GM18951 (cell line): ENCODE data around the gene EPHA4.

Source experiments
- POLR2A ChIP-seq: IDR thresholded peaks from 4 replicates; pipeline ENCODE4 v1.6.1; 2011; ENCODE audit warnings: mild to moderate bottlenecking; ENCODE audit not compliant: insufficient read length, insufficient read depth; ENCODE audit errors: extremely low read depth
- in situ Hi-C: fragments of 300-500 bp; cut with MboI; formaldehyde crosslinking; loops from one replicate; pipeline ENCODE4 v1.12.0; 2022; ENCODE audit warnings: low sequenced_read_pairs, mixed read lengths, inconsistent platforms; ENCODE audit not compliant: unreplicated experiment

The EPHA4 gene

GRCh38 chr2:221446140-221446539 lies 126.0 kb downstream of the EPHA4 start:
- in situ Hi-C loops: no loop called here
- TF ChIP-seq POLR2A: no peak

- in situ Hi-C loops: no loop called here
- TF ChIP-seq POLR2A: no peak
Observed at GRCh38 chr2:221444106-221444505, 128.0 kb downstream of the EPHA4 start.

DNA sequence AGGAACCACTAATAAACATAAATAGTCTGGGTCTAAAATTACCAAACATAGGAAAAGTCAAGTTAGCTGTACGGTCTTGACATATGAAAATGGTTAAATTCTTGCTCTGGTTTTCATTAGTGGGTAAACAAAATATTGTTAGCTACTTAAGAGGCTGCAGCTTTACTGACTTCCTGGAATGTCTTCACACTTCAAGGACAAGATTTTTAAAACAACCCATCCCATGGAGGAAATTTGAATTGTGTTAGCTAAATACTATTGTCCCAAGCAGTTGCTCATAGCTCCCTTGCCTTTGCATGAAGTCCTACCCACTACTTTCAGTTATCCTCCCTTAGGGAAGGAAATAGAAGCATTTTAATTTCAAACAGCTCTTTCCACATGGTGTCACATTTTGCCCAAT lies 128.5 kb downstream of the EPHA4 start:
- in situ Hi-C loops: no loop called here

GRCh38 chr2:221442128-221442527 lies 130.0 kb downstream of the EPHA4 start:
- no peak for TF ChIP-seq POLR2A
- in situ Hi-C loops: no loop called here

More for the DNA sequence above, 128.5 kb downstream of the EPHA4 start:
- TF ChIP-seq POLR2A: no peak

DNA sequence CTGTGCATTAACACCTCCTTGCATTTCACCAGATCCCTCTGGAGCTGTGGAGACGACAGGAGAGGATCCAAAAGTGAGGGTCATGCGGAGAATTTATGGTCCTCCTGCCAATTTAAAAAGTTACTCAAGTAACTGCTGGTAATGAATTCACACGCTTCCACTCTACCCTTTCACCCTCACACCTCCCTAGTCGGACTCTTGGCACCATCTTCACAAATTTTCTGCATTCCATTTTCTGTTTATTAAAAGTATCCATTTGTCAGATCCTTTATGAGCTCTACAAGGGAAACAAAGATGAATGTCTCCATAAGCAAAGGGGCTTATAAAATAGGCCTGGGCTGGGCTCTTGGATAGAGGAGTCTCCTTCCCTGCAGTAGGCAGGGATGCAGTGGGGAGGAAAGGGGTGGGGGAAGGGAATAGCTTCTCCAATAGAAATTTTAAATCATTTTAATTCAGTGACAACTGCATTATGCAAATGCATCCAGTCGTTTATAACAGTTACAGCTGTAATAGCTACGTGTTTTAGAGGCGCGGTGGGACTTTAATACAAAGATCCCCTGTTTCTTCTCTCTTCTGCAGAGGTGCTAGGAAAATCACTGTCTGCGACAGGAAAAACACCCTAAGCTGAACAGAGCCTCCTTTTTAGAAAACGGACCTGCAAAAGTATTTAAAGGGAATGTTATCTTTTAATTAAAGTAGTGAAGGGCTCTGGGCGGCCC lies 132.2 kb downstream of the EPHA4 start:
- in situ Hi-C loops: no loop called here
- no peak for TF ChIP-seq POLR2A

DNA sequence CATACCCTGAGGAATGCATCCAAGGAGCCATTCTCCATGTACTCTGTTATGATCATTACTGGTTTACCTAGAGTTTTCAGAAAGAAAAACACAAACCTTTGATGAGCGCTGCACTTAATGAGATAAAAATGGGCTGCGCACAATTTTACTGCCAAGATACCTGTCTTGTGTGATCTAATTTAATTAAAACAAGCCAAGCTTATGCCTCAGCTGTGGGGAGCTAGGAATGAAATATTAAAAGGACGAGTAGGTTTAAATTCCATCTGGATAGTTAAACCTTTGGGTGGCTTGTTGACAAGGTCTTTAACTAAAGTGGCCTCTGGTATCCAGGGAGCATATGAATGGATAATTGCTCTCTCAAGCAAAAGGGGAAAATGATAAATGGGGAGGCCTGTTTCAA lies 135.0 kb downstream of the EPHA4 start:
- in situ Hi-C loops: no loop called here
- no peak for TF ChIP-seq POLR2A

DNA sequence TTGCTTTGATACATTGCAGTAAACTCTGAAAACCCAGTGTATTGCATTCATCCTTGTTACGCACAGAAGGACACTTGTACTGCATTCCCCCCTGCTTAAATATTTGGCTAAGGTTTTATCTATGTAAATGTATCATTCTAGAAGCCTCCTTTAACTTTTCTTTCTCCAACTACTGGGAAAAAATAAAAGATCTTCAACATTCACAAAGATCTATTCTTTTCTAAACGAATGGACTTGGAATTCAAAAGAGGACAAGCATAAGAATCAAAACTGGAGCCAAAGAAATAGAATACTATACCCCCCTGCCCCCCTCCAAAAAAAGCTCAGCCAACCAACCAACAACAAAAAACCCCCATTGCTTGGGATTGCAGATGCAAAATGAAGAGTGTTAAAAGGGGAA lies 136.9 kb downstream of the EPHA4 start:
- in situ Hi-C loops: no loop called here
- no peak for TF ChIP-seq POLR2A

GRCh38 chr2:221434142-221434541 lies 138.0 kb downstream of the EPHA4 start:
- no peak for TF ChIP-seq POLR2A
- in situ Hi-C loops: no loop called here

GRCh38 chr2:221431477-221431876 lies 140.6 kb downstream of the EPHA4 start:
- no peak for TF ChIP-seq POLR2A
- in situ Hi-C loops: no loop called here

- no peak for TF ChIP-seq POLR2A
- in situ Hi-C loops: no loop called here
Observed at GRCh38 chr2:221429741-221430491, 142.2 kb downstream of the EPHA4 start.

DNA sequence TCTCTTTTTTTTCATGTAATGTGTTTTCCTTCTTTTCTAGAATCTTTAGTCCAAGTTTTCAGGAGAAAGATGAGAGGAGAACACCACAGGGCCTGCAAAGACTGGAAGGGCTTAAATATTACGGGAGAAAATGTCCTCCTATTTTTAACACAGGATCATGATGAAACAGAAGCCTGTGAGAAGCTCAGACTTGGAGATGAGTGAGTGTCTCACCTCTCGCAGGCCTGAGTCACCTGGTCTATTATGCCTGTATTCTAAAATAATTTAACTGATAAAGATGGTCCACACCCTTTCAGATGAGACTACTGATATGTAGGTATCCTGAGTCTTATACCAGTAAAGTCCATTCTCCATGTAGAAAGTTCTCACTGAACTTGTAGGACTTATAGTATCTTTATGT lies 143.2 kb downstream of the EPHA4 start:
- in situ Hi-C loops: no loop called here
- no peak for TF ChIP-seq POLR2A

GRCh38 chr2:221426929-221427328 lies 145.2 kb downstream of the EPHA4 start:
- in situ Hi-C loops: no loop called here
- TF ChIP-seq POLR2A: no peak

DNA sequence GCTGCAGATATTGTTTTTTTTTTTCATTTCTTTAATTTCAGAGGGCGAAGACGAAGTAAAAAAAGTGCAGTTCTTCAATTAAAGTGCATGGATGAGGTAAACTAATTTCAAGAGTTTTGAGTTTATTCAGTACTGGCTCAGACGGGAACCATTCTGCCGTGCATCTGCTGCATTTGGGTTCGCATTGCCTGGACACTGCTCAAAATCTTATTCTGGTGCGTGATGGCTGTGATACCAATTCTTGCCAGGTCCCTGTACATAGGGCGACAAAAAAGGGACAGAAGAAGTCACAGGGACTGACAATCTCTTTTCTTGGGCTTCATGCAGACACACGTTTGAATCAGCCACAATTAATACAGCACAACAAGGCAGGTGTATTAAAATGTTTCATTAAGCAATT lies 146.2 kb downstream of the EPHA4 start:
- in situ Hi-C loops: no loop called here
- TF ChIP-seq POLR2A: no peak

GRCh38 chr2:221425353-221425752 lies 146.8 kb downstream of the EPHA4 start:
- in situ Hi-C loops: no loop called here
- no peak for TF ChIP-seq POLR2A
